SU-DHL-6 (cell line): ENCODE data around the gene MYBL2.

Experiments
- CTCF ChIP-seq: fragments of 200-600 bp; sonication (generic); IDR thresholded peaks from one replicate; pipeline ENCODE4 v1.5.1; 2017; ENCODE audit warnings: antibody characterized with exemption, mild to moderate bottlenecking, low read length, moderate library complexity; ENCODE audit not compliant: insufficient read depth, poor library complexity, severe bottlenecking
- EZH2phosphoT487 ChIP-seq: fragments of 200-600 bp; sonication (generic), shearing (Covaris generic); conservative IDR thresholded peaks from 2 replicates; pipeline ENCODE4 v1.6.1; 2018; ENCODE audit warnings: mild to moderate bottlenecking, antibody characterized with exemption, low read length, moderate library complexity, mixed read lengths

- TF ChIP-seq CTCF (no peak), EZH2phosphoT487 (no peak)
Measured at GRCh38 chr20:43751167-43752050, 84.5 kb downstream of the MYBL2 start.
